NCI-H524 treated with DMSO at 0.1 percent for 48 hours (cell line): ENCODE results near the gene LRWD1.
"Not testable (repeated sequence)": the region's sequence is repeated elsewhere in the genome, so short reads cannot be mapped to it uniquely, and the experiment has no call there.

Experiments
- DNase-seq: peaks from one replicate; lab custom pipeline; 2025; lab: John Stamatoyannopoulos, UW

The LRWD1 gene

DNA sequence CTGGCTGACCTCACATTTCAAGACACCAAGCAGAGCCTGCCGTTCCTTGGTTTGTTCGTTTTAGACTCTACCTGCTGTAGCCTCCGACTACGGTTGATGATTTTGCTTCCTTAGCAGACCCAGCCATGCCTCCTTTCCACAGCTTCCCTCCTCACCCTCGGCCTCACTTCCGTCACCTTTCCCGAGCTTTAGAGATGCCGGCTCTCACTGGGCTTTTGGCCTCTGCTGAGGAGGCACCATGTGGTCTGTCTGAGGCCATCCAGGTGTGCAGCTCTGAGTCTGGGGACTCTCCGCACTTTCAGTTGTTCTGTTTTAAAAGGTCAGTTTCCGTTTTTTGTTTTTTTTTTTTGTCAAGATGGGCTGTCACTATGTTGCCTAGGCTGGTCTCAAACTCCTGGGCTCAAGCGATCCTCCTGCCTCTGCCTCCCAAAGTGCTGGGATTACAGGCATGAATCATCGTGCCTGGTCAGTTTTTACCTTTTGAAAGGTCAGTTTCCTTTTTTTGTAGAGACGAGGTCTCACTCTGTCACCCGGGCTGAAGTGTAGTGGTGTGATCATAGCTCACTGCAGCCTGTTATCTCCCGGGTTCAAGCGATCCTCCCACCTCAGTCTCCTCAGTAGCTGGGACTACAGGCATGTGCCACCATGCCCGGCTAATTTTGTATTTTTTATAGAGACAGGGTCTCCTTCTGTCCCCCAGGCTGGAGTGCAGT is 19.7 kb upstream of the LRWD1 start:
- no peak for DNase-seq

DNA sequence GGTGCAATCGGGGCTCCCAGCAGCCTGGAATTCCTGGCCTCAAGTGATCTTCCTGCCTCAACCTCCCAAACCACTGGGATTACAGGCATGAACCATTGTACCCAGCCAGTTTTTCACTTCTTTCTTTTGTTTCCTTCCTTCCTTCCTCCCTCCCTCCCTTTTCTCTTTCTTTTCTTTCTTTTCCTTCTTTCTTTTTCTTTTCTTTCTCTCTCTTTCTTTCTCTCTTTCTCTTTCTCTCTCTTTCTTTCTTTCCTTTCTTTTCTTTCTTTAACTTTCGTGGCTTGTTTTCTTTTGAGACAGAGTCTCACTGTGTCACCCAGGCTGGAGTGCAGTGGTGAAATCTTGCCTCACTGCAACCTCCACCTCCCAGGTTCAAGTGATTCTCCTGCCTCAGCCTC is 19.1 kb upstream of the LRWD1 start:
- no peak for DNase-seq

DNA sequence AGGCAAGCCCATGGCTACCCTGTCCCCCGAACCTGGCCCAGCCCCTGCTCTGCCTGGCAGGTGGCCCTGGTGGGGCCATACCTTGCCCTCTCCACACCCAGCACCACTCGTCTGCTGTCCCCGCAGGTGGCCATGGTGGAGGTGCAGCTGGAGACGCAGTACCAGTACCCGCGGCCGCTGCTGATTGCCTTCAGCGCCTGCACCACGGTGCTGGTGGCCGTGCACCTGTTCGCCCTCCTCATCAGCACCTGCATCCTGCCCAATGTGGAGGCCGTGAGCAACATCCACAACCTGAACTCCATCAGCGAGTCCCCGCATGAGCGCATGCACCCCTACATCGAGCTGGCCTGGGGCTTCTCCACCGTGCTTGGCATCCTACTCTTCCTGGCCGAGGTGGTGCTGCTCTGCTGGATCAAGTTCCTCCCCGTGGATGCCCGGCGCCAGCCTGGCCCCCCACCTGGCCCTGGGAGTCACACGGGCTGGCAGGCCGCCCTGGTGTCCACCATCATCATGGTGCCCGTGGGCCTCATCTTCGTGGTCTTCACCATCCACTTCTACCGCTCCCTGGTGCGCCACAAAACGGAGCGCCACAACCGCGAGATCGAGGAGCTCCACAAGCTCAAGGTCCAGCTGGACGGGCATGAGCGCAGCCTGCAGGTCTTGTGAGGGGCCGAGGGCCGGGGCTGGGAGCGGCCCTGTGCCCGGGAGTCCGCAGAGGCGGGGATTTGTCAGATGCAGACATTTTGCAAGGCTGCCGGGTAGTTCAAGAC is 18.2 kb upstream of the LRWD1 start:
- no peak for DNase-seq

DNA sequence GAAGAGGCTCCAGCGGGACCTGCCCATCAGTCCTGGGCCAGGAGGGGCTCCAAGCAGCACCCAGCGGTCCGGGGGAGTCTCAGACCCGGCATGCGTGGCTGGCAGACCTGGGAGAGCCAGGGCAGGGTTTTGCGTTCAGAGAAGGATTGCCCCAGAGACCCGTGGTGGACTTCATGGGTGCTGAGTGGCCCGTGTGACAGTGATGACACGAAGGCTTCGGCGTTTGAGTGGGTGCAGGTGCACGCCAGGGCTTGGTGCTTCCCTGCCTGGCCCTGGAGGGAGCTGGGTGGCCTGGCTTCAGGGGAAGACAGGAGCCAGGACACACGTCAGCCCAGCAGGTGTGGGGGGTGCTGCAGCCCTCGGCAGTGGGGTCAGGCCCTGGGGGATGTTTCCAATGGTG is 17.5 kb upstream of the LRWD1 start:
- DNase-seq = no peak

DNA sequence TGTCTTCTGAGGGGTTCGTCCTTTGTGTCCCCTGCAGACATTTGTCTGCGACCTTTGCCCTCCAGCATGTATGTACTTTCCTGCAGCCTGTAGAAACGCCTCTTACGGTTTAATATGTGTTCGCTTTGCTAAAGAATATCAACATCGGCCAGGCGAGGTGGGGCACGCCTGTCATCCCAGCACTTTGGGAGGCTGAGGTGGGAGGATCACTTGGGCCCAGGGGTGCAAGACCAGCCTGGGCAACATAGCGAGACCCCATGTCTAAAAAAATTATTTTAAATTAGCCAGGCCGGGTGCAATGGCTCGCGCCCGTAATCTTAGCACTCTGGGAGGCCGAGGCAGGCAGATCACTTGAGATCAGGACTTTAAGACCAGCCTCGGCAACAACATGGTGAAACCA is 15.6 kb upstream of the LRWD1 start:
- DNase-seq = no peak

DNA sequence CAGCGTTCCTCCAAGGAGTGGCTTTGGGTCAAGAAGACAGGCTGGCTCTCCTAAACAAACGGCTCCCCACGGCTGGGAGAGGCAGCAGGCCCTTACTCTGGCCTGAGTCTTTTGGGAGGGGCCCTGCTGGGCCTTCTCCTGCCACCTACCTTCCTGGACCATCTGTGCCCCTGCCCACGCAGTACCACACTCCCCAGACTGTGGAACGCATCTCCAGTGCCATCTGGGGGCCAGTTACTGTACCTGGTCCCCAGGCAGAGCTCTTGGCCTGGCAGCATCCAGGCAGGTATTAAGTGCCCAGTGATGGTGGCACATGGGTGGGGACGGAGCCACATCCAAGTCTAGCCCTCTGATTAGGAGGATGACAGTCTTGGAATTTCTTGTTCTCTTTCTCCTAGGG is 14.5 kb upstream of the LRWD1 start:
- DNase-seq = peak; percentile 7

DNA sequence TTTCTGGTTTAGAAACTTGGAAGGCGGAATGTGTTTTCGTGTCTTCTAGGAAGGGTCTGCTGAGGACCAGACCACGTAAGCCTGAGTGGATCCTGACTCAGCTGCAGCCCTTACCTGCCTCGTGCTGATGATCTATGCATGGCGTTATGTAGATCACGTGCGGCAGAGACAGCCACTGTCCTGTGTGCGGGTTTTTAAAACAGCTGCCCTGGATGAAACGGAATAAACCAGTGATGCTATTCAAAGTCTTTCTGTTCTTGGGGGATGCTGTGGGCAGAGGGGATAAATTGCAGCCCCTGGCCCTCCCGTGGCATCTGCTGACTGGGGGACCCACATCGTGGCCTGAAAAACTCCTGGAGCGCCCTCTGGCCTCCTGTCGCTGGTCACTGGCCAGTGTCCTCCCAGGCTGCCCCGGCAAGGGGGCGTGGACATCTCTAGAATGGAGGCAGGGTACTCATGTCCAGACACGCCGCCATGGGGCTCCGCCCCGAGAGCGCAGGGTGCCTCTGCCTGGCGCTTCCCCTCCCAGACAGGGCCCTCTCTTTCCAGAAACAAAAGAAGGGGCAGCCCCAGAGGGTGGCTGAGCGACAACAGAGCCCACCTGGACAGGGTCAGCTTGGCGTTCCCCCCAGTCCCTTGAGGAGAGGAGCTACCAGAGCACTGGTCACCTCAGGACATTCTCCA is 13.3 kb upstream of the LRWD1 start:
- DNase-seq = no peak

DNA sequence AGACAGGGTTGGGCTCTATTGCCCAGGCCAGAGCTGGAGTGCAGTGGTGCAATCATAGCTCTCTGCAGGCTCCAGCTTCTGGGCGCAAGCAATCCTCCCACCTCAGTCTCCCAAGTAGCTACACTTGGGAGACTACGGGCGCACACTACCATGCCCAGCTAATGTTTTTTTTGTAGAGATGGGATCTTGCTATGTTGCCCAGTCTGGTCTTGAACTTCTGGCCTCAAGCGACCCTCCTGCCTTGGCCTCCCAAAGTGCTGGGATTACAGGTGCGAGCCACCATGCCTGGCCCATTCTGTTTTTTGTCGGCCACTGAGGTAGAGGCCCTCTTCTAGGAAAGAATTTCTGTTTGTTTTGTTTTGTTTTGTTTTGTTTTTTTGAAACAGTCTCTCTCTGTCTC is 12.3 kb upstream of the LRWD1 start:
- no peak for DNase-seq

DNA sequence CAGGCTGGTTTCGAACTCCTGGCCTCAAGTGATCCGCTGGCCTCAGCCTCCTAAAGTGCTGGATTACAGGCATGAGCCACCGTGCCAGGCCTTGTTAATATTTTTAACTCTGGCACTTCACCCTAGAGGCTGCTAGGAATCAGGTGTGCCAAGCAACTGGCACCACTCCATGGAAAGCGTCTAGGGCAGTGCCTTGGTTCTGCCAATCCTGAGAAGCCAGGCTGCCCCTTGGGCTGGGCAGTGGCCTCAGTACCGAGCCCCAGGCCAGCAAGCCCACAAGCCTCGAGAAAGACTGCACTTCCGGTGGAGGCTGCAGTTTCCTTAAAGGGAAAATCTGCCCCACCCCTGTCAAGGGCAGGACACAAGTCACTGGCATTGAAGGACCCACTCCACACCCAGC is 11.5 kb upstream of the LRWD1 start:
- DNase-seq = no peak

DNA sequence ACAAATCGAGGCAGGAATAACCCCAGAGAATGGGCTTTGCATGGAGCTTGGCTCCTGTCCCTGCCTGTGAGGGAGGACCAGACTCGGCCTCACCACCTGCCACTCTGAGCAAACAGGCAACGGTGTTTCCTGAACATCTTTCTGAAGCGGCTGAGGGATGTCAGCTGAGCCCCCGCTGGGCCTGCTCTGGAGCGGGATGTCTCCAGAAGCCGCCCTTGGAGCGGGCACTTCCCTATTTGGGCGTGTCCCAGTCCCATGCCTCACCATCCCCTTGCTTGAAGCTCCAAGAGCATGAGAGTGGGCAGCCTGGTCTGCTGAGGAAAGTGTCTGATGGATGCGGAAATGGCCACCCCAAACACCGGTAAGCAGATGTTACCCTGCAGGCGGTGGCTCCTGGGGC is 10.3 kb upstream of the LRWD1 start:
- DNase-seq = no peak

DNA sequence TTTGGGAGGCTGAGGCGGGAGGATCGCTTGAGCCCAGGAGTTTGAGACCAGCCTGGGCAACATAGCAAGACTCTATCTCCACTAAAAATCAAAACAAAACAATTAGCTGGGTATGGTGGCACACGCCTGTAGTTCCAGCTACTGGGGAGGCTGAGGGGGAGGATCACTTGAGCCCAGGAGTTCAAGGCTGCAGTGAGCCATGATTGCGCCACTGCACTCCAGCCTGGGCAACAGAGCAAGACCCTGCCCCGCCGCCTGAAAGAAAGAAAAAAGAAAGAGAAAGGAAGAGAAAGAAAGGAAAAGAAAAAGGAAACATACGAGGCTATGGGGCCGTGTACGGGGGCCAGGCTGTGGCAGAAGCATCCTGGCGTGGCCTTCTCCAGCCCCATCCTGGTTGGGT is 9.9 kb upstream of the LRWD1 start:
- DNase-seq = not testable (repeated sequence)

DNA sequence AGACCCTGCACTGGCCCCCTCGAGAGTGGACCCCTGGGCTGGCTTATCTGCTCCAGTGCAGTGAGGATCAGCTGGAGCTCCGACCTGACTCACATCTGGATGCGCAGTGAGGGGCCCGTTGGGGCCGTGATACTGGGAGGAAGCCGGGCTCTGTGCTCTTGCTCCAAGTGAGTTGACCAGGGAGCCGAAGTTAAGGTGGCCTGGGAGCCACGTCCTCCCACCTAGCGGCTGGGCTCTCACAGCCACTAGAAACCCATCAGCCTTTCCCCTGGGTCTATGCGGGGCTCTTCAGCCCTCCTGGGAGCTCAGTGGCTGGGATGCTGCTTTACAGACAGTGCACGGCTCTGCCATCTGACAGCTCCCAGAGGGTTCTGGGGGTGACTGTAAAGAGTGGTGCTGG is 9.2 kb upstream of the LRWD1 start:
- no peak for DNase-seq

DNA sequence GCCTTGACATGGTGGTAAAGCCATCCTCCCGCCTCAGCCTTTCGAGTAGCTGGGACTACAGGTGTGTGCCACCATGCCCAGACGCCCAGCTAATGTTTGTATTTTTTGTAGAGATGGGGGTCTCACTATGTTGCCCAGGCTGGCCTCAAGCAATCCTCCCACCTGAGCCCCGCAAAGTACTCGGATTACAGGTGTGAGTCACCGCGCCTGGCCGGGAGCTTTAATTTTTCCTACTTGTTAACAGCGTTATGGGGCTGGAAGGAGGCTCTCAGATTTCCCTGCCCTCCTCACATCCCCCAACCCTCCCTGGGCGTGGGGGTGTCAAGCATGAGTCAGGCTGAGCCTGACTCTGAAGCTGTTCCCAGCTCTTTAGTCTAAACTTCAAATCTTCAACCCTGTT is 8.5 kb upstream of the LRWD1 start:
- DNase-seq = no peak

DNA sequence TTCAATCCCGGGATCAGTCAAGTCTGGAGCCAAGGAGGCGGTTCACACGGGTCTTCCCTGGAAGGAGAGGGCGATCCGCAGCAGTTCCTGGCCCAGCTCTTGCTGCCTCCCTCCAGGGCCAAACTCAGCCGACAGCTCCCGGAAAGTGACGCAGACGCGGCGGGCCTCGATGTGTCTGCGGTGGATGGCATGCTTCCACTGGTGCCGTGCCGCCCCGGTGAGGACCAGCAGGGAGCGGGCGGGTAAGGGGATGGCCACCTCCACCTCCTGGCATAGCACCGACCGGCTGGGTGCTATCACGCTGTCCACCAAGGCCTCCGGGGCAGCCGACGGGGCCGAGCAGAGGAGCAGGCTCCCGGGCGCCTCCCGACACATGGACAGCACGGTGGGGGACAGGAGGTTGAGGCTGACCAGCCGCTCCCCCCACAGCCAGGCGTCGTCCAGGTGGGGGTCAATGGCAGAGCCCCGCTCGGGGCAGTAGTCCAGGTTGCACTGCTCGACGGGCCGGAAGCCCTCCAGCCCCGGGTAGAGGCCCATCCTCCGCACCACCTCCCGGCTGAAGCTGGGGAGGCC is 7.3 kb upstream of the LRWD1 start:
- no peak for DNase-seq

DNA sequence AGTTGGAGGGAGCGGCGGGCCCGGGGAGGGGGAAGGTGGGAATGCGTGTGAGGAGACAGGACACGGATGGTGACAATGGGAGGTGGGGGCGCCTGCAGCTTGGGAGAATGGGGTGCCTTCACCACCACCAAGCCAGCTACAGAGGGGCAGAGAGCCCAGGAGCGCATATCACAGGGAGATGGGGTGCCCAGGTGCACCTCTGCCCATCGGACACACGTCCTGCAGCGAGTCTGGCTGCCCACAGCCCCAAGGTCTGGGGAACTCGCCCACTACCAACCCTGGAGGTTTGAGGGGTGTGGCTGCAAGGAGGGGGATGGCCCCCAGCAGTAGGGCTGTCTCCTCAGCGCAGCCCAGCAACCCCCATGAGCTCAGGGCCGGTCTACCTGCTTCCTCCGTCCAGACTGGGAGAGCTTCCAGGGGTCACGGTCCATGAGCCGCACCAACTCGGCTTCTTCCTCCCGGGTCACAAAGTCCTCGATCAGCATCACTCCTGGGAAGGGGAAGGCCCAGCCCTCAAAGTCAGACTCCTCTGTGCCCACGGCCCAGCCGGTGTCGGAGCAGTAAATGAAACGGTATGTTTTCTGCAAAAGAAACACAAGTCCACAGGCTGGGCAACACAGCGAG is 5.5 kb upstream of the LRWD1 start:
- DNase-seq = no peak

DNA sequence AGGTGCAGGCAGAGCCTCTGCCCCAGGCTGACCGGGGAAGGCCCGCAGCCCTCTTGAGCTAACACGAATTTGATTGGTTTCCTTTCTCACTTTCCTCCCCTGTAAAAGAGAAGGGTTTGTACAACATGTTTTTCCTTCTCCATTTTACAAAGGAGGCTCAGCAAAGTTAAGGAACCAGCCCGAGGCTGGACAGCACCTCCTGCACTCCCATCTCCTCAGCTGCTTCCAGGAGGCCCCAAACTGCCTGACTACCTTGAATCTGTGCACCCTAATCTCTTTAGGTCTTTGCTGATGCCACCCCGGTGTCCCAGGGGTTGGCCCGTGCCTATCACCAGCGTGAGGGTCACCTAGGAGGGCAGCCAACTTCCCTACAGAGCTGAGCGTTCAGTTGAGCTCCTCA is 4.3 kb upstream of the LRWD1 start:
- DNase-seq = no peak

DNA sequence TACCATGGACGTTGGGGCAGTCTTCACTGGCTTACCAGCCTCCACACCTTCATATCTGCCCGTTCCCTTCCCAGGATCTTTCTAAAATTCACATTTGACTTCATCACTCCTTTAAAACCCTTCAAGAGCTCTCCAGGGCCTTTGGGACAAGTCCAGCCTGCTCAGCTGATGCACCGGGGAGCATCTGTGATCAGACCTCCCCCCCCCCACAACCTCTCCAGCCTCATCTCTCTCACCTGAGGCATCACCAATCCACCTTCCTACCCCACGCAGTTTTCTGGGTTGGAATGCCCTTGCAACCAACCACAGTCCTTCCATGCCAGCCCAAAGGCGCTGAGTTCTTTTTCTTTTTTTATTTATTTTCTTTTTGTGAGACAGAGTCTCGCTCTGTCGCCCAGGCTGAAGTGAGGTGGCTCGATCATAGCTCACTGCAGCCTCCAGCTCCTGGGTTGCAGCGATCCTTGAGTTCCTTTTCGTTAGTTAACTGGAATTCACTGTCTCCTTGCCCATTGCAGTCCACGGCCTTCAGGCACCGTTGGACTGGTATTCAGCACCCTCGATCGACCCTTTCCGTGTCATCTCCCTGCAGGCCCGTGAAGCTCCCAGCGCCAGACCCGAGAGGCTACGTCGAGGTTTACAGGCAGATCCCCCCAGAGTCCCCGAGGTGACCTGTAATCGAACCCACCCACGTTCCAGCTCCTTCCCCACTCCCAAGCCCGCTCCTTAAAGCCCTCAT is 775 bp upstream of the LRWD1 start:
- DNase-seq = no peak

DNA sequence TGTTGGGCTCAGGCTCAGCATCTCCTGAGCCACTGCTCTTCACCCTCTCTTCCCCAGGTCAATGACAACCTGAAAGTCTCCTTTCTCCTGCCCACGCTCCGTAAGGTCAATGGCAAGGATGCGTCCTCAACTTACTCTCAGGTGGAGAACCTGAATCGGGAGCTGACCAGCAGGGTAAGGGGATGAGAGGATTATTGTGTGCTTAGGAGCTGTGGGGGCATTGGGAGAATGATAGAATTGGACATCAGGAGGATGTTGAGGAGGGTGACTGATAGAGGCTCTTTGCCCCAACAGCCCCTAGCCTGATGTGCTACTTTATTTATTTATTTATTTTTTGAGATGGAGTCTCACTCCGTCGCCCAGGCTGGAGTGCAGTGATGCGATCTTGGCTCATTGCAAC is 1.3 kb downstream of the LRWD1 start:
- no peak for DNase-seq

DNA sequence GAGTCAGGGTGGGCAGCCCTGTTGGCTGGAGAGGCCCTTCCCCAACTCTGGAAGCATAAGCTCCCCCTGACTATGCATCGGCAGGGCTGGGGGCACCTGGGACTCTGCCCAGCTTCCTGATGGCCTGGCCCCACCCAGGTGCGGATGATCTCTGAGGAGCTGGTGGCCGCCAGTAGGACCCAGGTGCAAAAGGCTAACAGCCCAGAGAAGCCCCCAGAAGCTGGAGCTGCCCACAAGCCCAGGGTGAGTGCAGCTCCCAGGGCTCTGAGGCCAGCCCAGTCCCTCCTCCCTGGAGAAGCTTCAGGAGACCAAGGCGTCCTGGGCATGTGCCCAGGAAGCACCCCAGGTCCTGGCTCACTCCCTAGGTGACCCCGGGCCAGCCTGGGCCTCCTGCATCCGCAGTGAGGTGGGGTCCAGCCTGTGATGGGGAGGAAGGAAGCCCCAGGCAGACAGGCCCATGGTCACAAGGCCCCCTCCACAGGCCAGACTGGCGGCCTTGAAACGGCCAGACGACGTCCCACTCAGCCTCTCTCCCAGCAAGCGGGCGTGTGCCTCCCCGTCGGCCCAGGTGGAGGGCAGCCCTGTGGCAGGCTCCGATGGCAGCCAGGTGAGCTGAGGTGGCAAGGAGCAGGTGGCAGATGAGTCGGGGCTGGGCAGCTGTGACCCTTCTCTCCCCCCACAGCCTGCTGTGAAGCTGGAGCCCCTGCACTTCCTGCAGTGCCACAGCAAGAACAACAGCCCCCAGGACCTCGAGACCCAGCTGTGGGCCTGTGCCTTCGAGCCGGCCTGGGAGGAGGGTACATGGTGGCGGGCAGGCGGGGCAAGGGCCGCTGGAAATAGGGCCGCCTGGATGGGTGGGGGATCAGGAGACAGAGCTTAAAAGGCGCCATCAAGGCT is 3.0 kb downstream of the LRWD1 start:
- no peak for DNase-seq

DNA sequence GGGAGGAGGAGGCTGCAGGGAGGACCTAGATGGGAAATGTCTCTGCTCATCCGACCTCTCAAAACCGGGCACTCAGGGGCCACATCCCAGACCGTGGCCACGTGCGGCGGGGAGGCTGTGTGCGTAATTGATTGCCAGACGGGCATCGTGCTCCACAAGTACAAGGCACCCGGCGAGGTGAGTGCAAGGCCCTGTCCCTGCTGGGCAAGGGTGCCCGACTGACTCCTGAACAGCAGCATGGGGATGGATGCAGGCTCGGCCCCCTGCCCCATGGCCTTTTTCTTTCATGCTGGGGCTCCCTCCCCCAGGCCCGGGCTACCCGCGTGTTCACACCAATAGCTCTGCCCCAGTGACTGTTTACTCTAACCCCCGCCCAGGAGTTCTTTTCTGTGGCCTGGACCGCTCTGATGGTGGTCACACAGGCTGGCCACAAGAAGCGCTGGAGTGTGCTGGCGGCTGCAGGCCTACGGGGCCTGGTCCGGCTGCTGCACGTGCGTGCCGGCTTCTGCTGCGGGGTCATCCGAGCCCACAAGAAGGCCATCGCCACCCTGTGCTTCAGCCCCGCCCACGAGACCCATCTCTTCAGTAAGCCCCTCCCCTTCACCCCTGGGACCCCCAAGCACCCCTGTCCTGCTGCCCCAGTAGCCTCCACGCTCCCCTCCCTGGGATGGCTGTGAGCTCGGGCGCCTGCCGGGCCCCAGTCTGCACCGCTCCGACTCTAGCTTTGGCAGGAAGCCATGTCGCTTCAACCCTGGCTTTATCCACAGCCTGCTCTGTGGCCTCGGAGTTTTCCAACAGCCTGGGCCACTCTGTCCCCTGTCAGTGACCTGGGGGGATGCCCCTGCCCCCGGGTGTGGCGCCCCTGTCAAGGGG is 3.9 kb downstream of the LRWD1 start:
- DNase-seq = no peak
